GM12801 (cell line): Measurements from ENCODE around the gene SLC26A2.

Experiments used
- CTCF ChIP-seq: IDR thresholded peaks from one replicate; pipeline ENCODE4 v1.5.1; 2011; ENCODE audit warnings: control low read depth; ENCODE audit not compliant: insufficient read length; ENCODE audit errors: extremely low read depth

The SLC26A2 gene

GRCh38 chr5:150024346-150024984 lies 63.9 kb downstream of the SLC26A2 start:
- TF ChIP-seq CTCF = no peak

- no peak for TF ChIP-seq CTCF
Measured at GRCh38 chr5:150026682-150027172, 66.2 kb downstream of the SLC26A2 start.

DNA sequence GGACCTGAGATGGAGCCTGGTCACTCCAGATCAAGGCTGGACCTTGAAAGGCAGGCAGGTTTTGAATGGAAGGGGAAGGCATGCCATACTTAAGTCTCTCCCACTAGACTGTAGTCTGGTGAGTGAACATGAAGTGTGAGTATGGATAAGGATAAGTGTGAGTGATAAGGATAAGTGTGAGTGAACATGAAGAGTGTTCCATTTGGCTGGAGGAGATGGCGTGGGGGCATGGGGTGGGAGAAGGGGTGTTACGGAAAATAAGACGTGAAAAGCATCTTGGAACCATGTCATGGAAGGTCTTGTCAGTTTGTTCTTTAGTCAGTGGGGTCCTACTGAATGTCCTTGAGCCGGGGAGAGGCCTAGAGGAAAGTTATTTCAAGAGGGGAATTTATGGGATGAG lies 72.8 kb downstream of the SLC26A2 start:
- no peak for TF ChIP-seq CTCF

DNA sequence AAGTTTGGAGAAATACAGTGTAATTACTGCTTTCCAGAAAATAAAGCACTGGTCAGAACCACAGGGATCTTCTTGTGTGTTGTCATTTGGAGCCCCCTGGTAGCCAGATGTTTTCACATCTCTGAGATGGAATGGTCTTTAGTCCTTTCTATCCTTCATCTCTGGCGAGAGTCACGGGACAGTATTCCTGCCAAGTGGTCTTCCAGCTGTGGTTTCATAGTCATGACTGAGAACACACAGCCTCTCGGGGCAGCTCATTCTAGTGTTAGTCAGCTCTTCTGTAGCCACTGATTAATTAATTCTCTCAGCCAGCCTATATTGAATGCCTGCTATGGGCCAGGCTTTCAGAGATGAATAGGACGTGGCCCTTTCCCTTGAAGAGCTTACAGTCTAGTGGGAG lies 74.1 kb downstream of the SLC26A2 start:
- no peak for TF ChIP-seq CTCF

- TF ChIP-seq CTCF = no peak
Measured at GRCh38 chr5:150035139-150035895, 74.8 kb downstream of the SLC26A2 start.

DNA sequence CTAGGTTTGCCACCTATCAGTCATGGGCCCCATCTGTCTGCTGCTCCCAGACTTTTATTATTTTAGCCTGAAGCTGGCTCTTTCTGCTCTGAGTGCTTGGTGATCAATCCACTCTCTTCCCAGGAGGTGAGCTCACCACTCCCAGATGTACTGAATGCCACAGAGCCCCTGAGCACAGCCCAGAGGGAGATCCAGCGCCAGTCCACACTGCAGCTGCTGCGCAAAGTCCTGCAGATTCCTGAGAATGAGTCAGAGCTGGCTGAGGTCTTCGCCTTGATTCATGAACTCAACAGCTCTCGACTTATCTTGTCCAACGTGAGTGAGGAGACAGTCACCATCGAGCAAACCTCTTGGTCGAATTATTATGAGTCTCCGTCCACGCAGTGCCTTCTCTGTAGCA lies 76.0 kb downstream of the SLC26A2 start:
- no peak for TF ChIP-seq CTCF
